NCI-H524 treated with DMSO at 0.1 percent for 48 hours (cell line): ENCODE results near the gene PADI2.
"Not testable (repeated sequence)": the region's sequence is repeated elsewhere in the genome, so short reads cannot be mapped to it uniquely, and the experiment has no call there.

ENCODE experiments used
- DNase-seq: peaks from one replicate; lab custom pipeline; 2025; lab: John Stamatoyannopoulos, UW

Gene PADI2

GRCh38 chr1:17081439-17081838 lies 37.8 kb downstream of the PADI2 start:
- DNase-seq: no peak

GRCh38 chr1:17080880-17081279 lies 38.4 kb downstream of the PADI2 start:
- DNase-seq: no peak

GRCh38 chr1:17080085-17080759 lies 39.0 kb downstream of the PADI2 start:
- DNase-seq: no peak

GRCh38 chr1:17078991-17079868 lies 40.0 kb downstream of the PADI2 start:
- DNase-seq: no peak

- DNase-seq: no peak
Measured at GRCh38 chr1:17075470-17076255, 43.6 kb downstream of the PADI2 start.

- DNase-seq: no peak
Measured at GRCh38 chr1:17071794-17072193, 47.5 kb downstream of the PADI2 start.

GRCh38 chr1:17070163-17070525 lies 49.1 kb downstream of the PADI2 start:
- DNase-seq: no peak

GRCh38 chr1:17069452-17070162 lies 49.6 kb downstream of the PADI2 start:
- no peak for DNase-seq

GRCh38 chr1:17068789-17069188 lies 50.5 kb downstream of the PADI2 start:
- no peak for DNase-seq

- no peak for DNase-seq
Measured at GRCh38 chr1:17067465-17068240, 51.6 kb downstream of the PADI2 start.

GRCh38 chr1:17067069-17067426 lies 52.2 kb downstream of the PADI2 start:
- DNase-seq: no peak

- no peak for DNase-seq
Measured at GRCh38 chr1:17066361-17067068, 52.7 kb downstream of the PADI2 start.

GRCh38 chr1:17065666-17066065 lies 53.6 kb downstream of the PADI2 start:
- no peak for DNase-seq

- not testable (repeated sequence) for DNase-seq
Measured at GRCh38 chr1:17062751-17063150, 56.5 kb downstream of the PADI2 start.

- no peak for DNase-seq
Measured at GRCh38 chr1:17061892-17062291, 57.4 kb downstream of the PADI2 start.

- no peak for DNase-seq
Measured at GRCh38 chr1:17061486-17061885, 57.8 kb downstream of the PADI2 start.

GRCh38 chr1:17060306-17060749 lies 58.9 kb downstream of the PADI2 start:
- DNase-seq: no peak

- no peak for DNase-seq
Measured at GRCh38 chr1:17059391-17060305, 59.6 kb downstream of the PADI2 start.

GRCh38 chr1:17056551-17056950 lies 62.7 kb downstream of the PADI2 start:
- no peak for DNase-seq
